Epithelial cell of prostate (primary cell): ENCODE results near the gene PREX1.

Source experiments
- DNase-seq: peaks from one replicate; pipeline ENCODE4 v3.0.0-alpha.2; 2011; ENCODE audit warnings: low read depth, low spot score
- H3K27ac ChIP-seq: fragments of 450-650 bp; 2 replicates; pipeline ENCODE4 v1.5.1; 2017; ENCODE audit warnings: mild to moderate bottlenecking

PREX1 gene

GRCh38 chr20:48649104-48649626 is 178.6 kb downstream of the PREX1 start:
- no peak overlapping the region for H3K27ac ChIP-seq
- DNase-seq, result no peak

GRCh38 chr20:48648482-48649051 is 179.2 kb downstream of the PREX1 start:
- no peak for DNase-seq
- no peak overlapping the region for H3K27ac ChIP-seq

GRCh38 chr20:48647858-48648257 is 179.9 kb downstream of the PREX1 start:
- H3K27ac ChIP-seq, result no peak overlapping the region
- DNase-seq, result no peak

- H3K27ac ChIP-seq, result no peak overlapping the region
- no peak for DNase-seq
Measured at GRCh38 chr20:48645666-48646065, 182.1 kb downstream of the PREX1 start.

GRCh38 chr20:48644286-48644828 is 183.4 kb downstream of the PREX1 start:
- no peak for DNase-seq
- no peak overlapping the region for H3K27ac ChIP-seq

- DNase-seq, result no peak
- no peak overlapping the region for H3K27ac ChIP-seq
Measured at GRCh38 chr20:48642105-48642880, 185.5 kb downstream of the PREX1 start.

GRCh38 chr20:48640871-48641270 is 186.9 kb downstream of the PREX1 start:
- H3K27ac ChIP-seq, result no peak overlapping the region
- no peak for DNase-seq

- H3K27ac ChIP-seq, result no peak overlapping the region
- no peak for DNase-seq
Measured at GRCh38 chr20:48639899-48640298, 187.9 kb downstream of the PREX1 start.

- DNase-seq, result no peak
- H3K27ac ChIP-seq, result no peak overlapping the region
Measured at GRCh38 chr20:48638546-48638945, 189.3 kb downstream of the PREX1 start.

- H3K27ac ChIP-seq, result no peak overlapping the region
- DNase-seq, result no peak
Measured at GRCh38 chr20:48637461-48637860, 190.3 kb downstream of the PREX1 start.

GRCh38 chr20:48636301-48636700 is 191.5 kb downstream of the PREX1 start:
- DNase-seq, result no peak
- no peak overlapping the region for H3K27ac ChIP-seq

GRCh38 chr20:48635791-48636267 is 192.0 kb downstream of the PREX1 start:
- no peak overlapping the region for H3K27ac ChIP-seq
- no peak for DNase-seq

GRCh38 chr20:48635361-48635760 is 192.4 kb downstream of the PREX1 start:
- no peak overlapping the region for H3K27ac ChIP-seq
- DNase-seq, result no peak

- DNase-seq, result no peak
- no peak overlapping the region for H3K27ac ChIP-seq
Measured at GRCh38 chr20:48634641-48635040, 193.2 kb downstream of the PREX1 start.

GRCh38 chr20:48633620-48634257 is 194.1 kb downstream of the PREX1 start:
- no peak overlapping the region for H3K27ac ChIP-seq
- DNase-seq, result no peak

GRCh38 chr20:48632825-48633619 is 194.8 kb downstream of the PREX1 start:
- no peak overlapping the region for H3K27ac ChIP-seq
- no peak for DNase-seq

- no peak for DNase-seq
- no peak overlapping the region for H3K27ac ChIP-seq
Measured at GRCh38 chr20:48632017-48632824, 195.6 kb downstream of the PREX1 start.

GRCh38 chr20:48631114-48632016 is 196.4 kb downstream of the PREX1 start:
- DNase-seq, result no peak
- no peak overlapping the region for H3K27ac ChIP-seq
